NOMO-1 treated with dmso at 0.1 percent for 144 hours (cell line): ENCODE data around the gene TRIM23.

Experiments
- DNase-seq: peaks from one replicate; lab custom pipeline; 2025; ENCODE audit not compliant: unreplicated experiment; lab: John Stamatoyannopoulos, UW

TRIM23 gene

GRCh38 chr5:65570598-65571226 lies 53.4 kb downstream of the TRIM23 start:
- no peak for DNase-seq

GRCh38 chr5:65566505-65566904 lies 57.6 kb downstream of the TRIM23 start:
- no peak for DNase-seq

- no peak for DNase-seq
Measured at GRCh38 chr5:65563777-65564176, 60.4 kb downstream of the TRIM23 start.

GRCh38 chr5:65562731-65563701 lies 61.1 kb downstream of the TRIM23 start, which contains the start of the genes CENPK and PPWD1:
Gene CENPK, minus strand, starts transcription at chr5:65563168. Its CDS starts 8,261 bp downstream, at chr5:65554907.
Gene PPWD1, plus strand, starts transcription at chr5:65563296. Its CDS starts 15 bp downstream, at chr5:65563311.
- DNase-seq = peak; percentile 97

GRCh38 chr5:65556718-65557117 lies 67.4 kb downstream of the TRIM23 start:
- DNase-seq = no peak

GRCh38 chr5:65556181-65556580 lies 68.0 kb downstream of the TRIM23 start:
- no peak for DNase-seq

- DNase-seq = no peak
Measured at GRCh38 chr5:65555287-65555686, 68.8 kb downstream of the TRIM23 start.

GRCh38 chr5:65553941-65554340 lies 70.2 kb downstream of the TRIM23 start:
- no peak for DNase-seq

- no peak for DNase-seq
Measured at GRCh38 chr5:65548281-65548680, 75.9 kb downstream of the TRIM23 start.

GRCh38 chr5:65546141-65546540 lies 78.0 kb downstream of the TRIM23 start:
- no peak for DNase-seq

GRCh38 chr5:65544473-65544872 lies 79.7 kb downstream of the TRIM23 start:
- DNase-seq = no peak

GRCh38 chr5:65539827-65540226 lies 84.3 kb downstream of the TRIM23 start:
- DNase-seq = no peak
